Measurements from ENCODE around the gene FXYD6. TPM values are rescaled to one million over a fixed set of nuclear protein-coding genes. Genes with fewer than 3 reads are reported as not detected.

Gene FXYD6
- total RNA-seq, 1 experiment from 2014 or later, result 1.1 TPM

DNA sequence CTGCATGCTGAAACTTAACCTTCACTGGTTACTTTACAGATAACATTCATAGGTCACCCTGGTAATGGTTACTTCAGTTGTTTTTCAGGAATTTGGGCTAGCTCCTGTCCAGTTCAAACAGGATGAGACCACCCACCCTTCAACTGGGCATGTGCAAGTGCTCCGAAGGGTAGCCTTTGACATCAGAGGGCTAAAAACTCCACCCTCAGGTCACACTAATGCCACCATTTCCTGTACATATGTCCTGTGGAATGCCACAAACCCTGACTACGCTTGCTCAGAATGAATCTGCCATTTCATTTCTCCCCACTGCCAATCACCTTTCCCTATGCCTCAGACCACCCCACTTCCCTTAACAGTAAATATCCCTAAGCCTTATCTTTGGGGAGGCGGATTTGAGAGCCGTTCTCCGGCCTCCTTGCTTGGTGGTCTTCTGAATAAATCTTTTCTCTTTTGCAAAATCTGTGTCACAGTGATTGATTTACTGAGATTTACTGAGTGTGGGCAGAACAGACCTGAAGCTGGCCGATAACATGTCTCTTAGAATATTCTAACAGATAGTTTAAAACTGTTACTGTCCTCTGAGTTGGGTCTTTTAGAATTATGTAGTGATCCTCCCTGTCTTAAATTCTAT lies 26.6 kb downstream of the FXYD6 start:
- DNase-seq (ENCODE audit: low read depth), result no peak

DNA sequence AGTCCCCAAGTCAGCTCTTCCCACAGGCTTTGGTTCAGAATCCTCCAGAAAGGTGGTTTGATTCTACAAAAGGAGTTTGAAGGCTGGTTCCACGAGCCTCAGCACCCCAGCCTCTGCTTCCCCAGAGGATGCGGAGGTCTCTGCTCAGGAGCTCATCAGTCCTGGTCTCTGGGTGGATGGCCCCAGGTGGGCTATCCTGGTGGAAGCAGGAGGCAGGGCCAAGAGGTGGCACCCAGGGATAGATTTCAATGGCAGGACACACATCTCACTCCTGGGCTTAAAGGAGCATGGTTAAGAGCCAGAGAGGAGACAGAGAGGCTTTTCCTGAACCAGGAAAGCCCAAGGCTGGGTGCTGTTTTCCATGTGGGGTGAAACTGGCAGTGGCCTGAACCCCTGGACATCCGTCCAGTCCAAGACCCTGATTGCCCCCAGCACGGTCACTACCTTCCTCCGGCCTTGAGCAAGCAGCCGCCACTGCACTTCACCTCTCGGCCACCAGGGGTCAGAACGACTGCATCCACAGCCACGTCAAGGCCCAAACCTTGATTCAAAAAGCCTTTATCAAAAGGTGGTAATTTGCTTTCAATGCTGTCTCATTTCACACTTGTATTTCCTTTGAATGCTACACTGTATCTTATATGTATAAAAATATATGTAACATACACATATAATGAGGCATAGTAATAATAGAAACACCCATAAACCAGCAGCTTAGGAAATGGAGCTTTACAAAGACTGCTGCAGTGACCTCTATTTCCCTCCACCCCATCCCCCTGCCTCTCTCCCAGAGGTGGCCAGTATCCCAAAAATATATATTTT lies 32.6 kb downstream of the FXYD6 start:
- peak; percentile 53 for DNase-seq (ENCODE audit: low read depth)

DNA sequence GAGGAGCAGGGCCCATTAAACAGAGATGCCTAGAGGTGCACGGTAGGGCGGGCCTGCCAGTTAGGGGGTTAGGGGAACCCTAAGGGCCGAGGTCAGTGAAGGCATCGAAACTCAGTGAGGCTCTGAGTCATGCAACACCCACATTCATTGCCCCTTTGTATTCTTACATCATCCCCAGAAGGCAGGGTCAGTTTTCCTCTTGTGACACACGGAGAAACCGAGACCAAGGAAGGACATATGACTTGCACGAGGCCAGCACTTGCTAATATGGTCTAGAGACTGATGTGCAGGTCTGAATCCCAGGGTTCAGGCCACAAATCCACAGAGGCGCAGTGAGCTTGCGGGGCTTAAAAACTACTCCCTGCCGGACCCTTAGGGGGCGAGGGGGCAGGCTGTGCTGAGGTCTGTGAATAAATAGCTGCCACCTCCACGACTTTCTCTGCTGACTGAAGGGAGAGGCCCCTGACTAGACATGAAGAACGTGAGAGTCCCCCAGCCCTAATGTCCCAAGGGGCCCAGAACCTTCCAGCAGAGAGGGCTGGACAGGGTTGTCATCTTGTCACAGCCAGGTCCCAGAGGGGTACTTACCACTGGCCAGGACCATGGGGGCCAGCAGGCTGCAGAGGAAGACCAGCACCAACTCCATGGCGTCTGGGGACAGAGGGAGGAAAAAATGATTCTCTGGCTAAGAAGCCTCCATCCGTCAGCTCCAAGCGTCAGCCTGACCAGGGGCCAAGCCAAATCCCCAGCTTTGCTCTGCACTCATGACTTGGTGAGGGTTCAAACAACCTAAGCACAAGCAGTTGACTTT lies 34.1 kb downstream of the FXYD6 start:
- no peak for DNase-seq (ENCODE audit: low read depth)

DNA sequence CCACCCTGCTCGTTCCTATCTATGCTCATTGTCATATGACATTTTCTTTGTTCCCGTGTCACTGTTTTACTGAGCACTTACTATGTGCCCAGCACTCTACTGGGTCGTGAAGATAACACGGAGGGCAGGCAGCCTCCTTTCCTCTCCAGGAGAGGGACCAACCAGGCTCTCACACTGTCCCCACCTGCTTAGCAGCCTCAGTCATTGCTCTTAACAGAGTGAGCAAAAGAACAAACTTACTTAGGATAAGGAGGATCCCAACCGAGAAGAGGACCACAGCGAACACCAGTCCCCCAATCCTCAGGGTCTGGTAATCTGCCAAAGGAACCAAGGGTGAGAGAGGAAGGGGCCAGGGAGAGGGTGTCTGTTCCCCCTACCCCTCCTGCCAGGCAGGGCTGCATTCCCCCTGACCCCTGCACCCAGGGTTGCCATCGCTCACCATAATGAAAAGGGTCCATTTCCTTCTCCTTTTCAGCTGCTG lies 34.9 kb downstream of the FXYD6 start:
- no peak for DNase-seq (ENCODE audit: low read depth)

DNA sequence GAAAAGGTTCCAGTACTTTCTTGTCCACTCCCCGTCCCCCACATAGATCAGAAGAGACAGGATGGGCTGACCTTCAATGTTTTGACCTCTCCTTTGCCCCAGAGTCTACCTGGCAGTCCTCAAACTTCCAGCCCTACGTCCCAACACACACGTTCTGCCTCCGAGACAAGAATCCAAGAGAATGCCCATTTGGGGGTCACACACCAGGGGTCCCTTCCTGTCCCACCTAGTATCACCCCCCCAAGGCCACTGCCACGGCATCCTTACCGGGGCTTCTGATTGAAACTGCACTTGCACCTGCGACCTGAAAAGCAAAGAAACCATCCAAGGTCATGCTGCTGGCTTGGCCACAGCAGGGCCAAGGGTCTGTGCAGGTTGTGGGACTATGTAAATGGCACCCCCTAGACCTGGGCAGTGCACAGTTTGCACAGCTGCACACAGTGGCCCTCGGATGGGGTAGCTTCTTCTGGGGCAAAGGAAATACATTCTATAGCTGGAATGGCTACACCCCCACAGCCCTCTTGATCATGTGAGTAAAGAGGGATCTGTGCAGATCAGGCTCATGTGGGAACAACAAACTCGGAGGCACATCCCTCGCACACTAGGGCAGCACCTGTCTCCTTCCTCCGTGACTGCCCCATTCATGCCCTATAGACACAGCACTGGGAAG lies 35.4 kb downstream of the FXYD6 start:
- no peak for DNase-seq (ENCODE audit: low read depth)

DNA sequence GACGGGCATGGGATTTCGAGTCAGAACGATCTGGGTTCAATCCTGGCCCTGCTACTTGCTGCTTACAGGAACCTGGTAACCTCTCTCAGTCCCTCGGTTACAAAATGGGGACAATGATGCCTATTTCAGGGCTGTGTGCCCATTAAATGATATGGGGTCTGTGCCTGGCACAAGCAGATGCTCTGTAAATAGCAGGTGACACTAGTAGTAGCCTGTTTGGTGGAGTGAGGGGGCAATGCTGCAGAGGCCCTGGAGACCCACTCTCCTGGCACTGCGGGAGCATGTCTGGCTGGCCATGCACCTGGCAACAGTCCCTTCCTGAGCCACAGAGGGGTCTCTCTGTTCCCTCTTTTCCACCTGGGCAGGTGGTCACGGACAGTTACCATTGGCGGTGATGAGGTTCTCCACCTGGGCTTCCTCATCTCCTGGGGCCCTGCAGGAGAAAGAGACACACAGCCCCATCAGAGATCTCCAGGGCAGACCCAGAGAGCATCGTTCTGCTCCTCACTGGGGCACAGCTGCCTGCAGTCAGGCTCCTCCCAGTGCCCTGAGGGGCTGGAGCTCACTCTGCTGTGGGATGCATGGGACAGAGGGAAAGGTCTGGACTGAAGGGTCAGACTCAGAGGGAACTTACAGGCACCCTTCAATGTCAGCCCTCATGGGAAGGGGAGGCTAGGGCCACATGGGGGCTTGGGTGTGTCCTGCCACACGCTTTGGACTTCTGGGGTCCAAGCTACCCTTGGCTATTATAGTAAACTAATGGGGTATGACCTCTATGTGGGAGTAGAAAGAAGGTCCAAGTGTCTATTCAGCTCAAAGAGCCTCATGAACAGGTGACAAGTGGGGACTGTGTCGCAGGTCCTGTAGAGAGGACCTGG lies 36.3 kb downstream of the FXYD6 start:
- no peak for DNase-seq (ENCODE audit: low read depth)

DNA sequence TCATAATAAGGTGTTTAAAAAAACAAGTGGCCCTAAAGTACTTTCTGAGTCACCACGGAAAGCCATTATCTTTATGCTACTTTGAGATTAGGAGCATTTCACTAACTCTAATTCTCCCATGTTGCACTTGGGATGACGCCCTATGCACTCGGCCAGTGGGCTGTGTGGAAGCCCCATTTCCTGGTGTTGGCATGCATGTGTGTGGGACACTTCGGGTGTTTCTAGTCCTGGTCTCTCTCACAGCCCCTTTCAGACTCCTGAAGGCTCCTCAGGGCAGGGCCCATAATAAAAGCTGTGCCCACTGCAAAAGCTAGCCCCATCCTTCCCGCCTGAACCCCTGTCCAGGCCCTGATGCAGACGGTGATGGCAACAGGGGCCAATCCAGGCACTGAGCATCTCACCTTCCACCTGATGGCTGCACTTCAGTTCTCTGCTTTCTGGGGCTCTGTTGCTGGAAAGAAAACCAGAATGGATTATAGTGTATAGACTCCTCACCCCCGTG lies 37.0 kb downstream of the FXYD6 start:
- DNase-seq (ENCODE audit: low read depth), result no peak

DNA sequence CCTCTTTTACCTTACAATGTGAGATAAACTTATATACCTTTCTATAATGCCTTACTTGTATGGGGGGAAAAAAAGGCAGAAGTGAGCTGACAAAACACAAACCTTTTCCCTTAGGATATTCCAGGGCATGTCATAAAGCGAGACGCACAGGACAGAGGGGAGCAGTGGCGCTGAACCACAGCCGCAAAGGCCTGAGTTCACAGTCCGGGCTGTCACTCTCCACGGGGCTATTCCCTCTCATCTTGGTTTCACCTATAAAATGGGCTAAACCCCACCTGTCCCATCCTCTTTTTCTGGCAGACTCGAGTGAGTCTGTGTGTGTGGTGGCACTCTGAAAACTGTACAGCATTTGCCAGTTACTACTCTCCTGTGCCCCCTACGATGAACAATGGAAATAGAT lies 37.6 kb downstream of the FXYD6 start:
- no peak for DNase-seq (ENCODE audit: low read depth)

DNA sequence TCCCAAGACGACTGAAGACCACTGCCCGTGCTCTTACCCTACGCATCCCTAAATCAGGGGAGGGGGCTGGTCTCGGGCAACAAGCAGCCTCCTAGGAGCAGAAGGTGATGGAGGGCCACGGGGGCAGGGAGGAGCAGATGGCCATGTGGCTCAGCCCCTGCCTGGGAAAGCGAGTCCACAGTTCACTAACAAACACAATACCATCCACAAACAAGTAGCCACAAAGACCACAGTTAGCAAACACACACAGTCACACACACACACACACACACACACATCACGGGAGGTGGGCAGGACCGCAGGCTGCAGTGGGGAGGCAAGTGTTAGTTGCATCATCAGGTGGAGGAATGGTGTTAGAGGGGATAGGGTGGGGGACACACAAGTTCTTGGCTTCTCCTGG lies 38.7 kb downstream of the FXYD6 start:
- no peak for DNase-seq (ENCODE audit: low read depth)

DNA sequence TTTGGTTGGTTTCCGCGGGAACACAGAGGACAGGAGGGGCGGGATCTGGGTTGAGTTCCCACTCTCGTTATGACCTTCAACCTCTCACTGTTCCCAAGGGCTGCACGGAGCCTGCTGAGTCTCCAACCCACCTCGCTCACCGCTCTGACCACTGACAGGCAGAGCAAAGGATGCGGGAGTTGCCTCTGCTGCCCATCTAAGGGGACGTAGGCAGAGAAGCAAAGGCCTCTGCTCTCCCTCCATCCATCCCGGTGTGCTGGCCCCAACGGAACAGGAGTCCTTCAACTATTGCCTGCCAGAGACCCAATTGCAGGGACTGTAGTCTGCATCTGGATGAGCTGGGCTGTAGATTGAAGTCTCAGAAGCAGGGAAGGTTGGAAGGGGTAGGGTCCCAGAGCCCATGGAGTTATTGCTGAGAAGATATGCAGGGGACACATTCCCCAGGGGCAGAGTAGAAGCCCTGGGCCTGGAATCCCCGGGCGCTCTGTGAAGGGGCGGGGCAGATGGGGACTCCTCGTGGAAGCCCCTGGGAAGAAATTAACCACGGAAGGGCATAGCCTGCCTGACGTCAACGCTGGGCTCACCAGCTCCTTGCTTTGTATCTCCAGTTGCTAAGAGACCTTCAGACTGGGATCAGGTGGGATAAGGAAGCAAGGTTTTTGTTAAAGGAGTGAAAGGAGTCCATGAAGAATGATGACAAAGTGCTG lies 39.2 kb downstream of the FXYD6 start:
- DNase-seq (ENCODE audit: low read depth), result no peak

DNA sequence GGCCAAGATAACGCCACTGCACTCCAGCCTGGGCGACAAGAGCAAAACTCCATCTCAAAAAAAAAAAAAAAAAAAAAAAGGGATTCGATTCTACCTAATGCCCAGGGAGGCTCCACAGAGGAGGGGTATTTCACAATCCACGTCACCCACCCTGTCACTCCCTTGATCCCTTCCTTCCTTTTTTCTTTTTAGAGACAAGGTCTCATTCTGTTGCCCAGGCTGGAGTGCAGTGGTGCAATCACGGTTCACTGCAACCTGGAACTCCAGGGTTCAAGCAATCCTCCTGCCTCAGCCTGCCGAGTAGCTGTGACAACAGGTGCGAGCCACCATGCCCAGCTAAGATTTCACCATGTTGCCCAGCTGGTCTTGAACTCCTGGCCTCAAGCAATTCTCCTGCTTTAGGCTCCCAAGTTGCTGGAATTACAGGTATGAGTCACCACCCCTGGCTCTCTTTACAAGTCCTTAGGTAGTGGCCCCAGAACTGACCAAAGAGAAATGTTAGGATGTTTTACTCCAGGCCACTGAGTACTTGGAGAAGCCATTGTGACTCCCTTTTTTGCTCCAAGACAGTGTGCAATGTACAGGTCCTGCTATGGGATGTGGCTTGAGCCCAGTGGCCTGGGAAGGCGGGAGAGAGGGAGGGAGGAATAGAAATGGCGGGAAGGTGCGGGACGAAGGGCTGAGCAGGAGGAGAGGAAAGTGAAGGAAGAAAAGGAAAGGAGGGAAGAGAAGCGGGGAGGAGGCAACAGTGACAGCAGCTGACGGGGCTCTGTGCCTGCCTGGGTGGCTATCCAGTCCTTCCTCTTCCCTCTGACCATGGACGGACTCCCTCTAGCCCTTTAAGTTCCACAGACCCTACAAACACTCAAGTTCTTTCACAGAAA lies 40.1 kb downstream of the FXYD6 start:
- DNase-seq (ENCODE audit: low read depth), result no peak

DNA sequence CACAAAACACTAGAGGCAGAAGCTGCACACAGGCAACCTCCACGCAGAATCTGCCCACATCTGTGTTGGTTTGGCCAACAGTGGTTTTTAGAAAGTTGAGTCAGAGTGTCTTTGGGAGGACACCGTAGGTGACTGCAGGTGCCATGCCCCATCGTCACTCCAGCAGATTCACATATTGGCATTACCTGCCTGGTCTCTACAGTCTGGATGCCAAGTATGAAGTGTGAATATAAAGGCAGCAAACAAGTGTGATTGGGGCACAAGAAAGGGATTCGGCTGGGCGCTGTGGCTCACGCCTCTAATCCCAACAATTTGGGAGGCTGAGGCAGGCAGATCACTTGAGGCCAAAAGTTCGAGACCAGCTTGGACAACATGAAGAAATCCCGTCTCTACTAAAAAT lies 40.9 kb downstream of the FXYD6 start:
- no peak for DNase-seq (ENCODE audit: low read depth)

DNA sequence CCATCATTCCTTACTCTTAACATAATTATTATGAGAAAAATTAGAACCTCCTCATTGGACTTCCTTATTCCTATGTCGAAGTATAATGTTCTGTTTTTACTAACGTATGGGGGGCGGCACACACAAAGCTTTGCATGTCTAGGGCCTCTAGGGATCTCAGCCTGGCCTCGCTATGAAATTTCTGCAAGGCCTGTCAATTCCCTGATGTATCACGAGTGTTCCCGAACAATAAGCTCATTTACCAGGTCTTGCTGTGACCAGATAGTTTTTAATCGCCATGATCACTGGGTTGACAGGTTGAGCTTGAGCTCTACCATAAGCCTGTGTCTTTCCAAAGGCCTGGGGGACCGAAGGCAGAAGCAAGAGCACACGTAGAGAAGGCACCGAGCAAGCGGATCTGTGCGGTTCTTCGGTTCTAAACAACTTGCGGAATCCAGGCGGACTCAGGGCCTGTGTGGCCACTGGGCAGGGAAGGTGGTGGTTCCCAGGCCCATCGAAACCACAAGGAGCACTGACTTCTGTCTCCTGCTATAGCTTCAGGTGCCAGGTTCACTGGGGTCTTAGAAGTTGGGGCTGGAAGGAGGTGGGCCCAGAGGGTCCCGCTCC lies 41.5 kb downstream of the FXYD6 start:
- no peak for DNase-seq (ENCODE audit: low read depth)

DNA sequence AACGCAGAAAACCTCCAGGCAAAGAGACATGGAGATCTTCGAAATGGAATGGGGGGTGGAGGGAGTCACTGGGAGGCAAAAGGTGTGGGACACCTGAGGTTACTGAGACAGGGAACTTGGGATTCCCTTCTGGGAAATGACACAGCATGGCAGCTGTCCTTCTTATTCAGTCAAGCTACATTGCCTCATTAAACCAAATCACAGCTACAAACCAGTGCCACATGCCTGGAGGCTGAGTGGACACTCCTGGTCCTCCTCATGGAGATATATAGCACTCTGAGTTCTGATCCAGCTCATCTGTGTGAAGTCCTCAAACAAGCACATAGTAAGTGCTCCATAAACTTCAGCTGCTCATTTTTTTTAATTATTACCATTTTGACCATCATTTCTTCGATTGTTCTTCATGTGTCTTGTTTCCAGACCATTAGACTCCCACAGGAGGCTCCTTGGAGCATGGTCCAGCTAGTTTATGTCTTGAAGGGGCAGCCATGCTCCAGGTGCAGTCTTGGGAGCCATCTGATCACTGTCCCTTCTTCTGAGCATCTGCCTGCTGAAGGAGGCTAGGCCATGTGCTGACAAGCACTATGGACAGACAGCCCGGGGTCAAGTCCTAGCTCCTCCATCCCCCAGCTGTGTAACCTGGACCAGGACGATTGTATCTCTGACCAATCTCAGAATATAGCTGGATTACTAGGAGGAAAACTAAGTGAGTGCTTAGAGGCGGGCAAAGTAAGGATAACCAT lies 42.2 kb downstream of the FXYD6 start:
- DNase-seq (ENCODE audit: low read depth), result no peak

DNA sequence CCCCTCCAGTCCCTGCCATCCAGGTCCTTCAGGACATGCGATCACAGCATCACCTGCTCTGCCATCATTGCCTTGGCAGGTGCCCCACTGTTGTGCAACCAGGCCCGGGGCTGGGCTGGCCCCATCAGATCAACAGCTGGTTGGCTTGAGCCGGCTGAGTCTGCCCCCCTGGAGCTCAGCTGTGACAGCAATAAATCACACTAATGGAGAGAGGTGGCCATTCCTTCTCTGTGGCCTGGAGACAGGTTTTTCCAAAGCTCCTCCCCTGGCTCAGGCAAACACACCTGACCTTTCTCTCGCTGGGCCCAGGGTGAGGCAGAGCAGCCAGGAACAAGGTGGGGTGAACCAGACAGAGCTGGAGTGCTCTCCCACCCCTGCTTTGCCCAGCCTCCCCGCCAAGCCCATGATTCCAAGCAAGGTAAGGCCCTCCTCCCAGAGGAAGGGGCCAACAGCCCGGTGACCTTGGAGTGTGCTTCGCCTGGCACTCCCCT lies 43.0 kb downstream of the FXYD6 start:
- DNase-seq (ENCODE audit: low read depth), result no peak

DNA sequence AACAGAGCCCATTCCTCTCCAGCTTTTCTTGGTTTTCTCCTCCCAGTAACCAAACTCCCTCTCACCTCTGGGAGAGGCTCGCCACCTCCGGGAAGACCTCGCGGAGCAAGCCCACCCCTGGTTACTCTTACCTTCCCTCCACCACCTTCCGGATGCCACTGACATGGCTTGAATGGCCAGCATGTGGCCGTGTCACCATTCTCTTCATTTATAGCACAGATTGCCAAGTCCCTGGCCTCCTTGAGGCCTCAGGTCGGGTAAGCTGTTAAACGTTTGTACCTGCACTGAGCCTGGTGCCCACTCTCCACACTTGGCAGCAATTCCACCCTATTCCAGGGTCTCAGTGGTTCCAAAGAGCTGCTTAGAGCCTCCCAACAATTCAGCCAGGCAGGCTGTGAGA lies 43.9 kb downstream of the FXYD6 start:
- no peak for DNase-seq (ENCODE audit: low read depth)

DNA sequence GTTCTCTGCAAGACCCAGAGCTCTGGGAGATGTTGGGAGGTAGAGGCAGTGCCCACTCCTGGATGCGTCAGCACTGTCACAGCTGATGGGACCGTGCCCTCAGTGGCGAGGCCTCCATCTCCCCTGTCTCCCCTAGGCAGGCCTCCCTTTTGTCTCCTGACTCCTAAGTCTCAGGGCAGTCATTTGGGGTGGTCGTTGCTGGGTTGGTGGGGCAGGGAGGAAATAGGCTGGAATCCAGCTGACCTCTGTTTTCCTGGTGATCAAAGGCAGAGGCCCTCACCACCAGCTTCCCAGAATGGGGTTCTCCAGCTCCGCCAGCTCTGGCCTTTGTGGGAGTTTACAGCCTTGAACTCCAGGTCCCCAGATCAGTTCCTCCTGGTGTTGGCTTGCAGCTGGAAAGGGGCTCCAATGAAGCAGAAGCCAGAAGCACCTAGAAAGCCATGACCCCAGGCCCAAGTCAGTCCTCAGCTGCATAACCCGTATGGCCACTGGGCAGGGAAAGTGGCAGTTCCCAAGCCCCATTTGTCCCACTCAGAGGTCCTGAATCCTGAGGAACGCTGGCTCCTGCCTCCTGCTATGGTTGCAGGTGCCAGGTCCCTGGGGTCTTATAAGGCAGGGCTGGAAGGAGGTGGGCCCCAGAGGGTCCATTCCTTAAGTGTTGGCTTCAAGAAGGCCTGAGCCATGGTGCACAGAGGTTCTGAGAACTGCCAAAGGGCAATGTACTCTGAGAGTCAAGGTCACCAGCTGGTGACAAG lies 44.6 kb downstream of the FXYD6 start:
- DNase-seq (ENCODE audit: low read depth), result no peak

Data from HT1080 (cell line).